Muscle of leg (tissue), 11 donors: Measurements from ENCODE around the gene RAPGEFL1. TPM values are rescaled to one million over a fixed set of nuclear protein-coding genes. Genes with fewer than 3 reads are reported as not detected.
"Not testable (repeated sequence)": the region's sequence is repeated elsewhere in the genome, so short reads cannot be mapped to it uniquely, and the experiment has no call there.

ENCODE experiments used
- DNase-seq: peaks from one replicate; pipeline ENCODE4 v3.0.0; 2013
- H3K27ac ChIP-seq: one replicate; pipeline ENCODE4 v1.5.1; 2013; ENCODE audit warnings: mild to moderate bottlenecking, low read length, control low read depth
- H3K27me3 ChIP-seq: one replicate; pipeline ENCODE4 v1.6.1; 2013; ENCODE audit warnings: low read length; ENCODE audit not compliant: control insufficient read depth, insufficient read depth
- H3K36me3 ChIP-seq: one replicate; pipeline ENCODE4 v1.6.1; 2013; ENCODE audit warnings: low read length; ENCODE audit not compliant: control insufficient read depth, insufficient read depth
- H3K4me1 ChIP-seq: one replicate; pipeline ENCODE4 v1.6.1; 2013; ENCODE audit warnings: low read length; ENCODE audit not compliant: control insufficient read depth, insufficient read depth
- H3K4me3 ChIP-seq: one replicate; pipeline ENCODE4 v1.5.1; 2013; ENCODE audit warnings: low read length, control low read depth
- H3K9me3 ChIP-seq: replicated peaks from 2 replicates; pipeline ENCODE4 v1.6.1; 2013; ENCODE audit warnings: low read depth, low read length; ENCODE audit not compliant: control insufficient read depth
- WGBS: methylation state at CpG from one replicate; pipeline ENCODE4 v1.1.5; 2013; ENCODE audit warnings: missing lambda C conversion rate; ENCODE audit not compliant: insufficient coverage; 5-methylcytosine and 5-hydroxymethylcytosine counted together
- polyA plus RNA-seq, 8 donors: library from polyadenylated mRNA; unstranded; fragments of 120-200 nt; gene quantifications; one replicate each; pipeline versions ENCODE4 v1.2.1 to v1.2.3, GENCODE V29; 2013; ENCODE audit warnings: inconsistent platforms in 1 of 8, low replicate concordance in 1 of 8; ENCODE audit not compliant: insufficient read length in 8 of 8, insufficient read depth in 1 of 8
- total RNA-seq: library from RNA; stranded (reverse); fragments of 120-200 nt; gene quantifications from one replicate; pipeline ENCODE4 v1.2.4, GENCODE V29; 2013

Gene RAPGEFL1
- total and polyA plus RNA-seq, 9 donors = 2.4 to 10.3 (median 6.2) TPM

- no peak overlapping the region for H3K4me3 ChIP-seq
- H3K36me3 ChIP-seq = peaks cover 4% of the 10 kb centered on the region
- peaks cover 25% of the 10 kb centered on the region for H3K4me1 ChIP-seq
- no peak overlapping the region for H3K27ac ChIP-seq
- peaks cover 5% of the 10 kb centered on the region for H3K27me3 ChIP-seq
- no peak for DNase-seq
- 97% methylated on average over 3 of the region's 3 CpGs for WGBS
- no peaks in the 10 kb centered on the region for H3K9me3 ChIP-seq
Measured at GRCh38 chr17:40187238-40187637, 10.0 kb downstream of the RAPGEFL1 start.

GRCh38 chr17:40188694-40189093 lies 11.4 kb downstream of the RAPGEFL1 start:
- Histone ChIP-seq H3K9me3 (no peaks in the 10 kb centered on the region), H3K36me3 (peaks cover 4% of the 10 kb centered on the region), H3K4me3 (no peak overlapping the region), H3K27me3 (peaks cover 5% of the 10 kb centered on the region), H3K27ac (no peak overlapping the region), H3K4me1 (peaks cover 19% of the 10 kb centered on the region)
- WGBS = 91% methylated on average over 6 of the region's 6 CpGs
- no peak for DNase-seq

GRCh38 chr17:40190197-40191021 lies 13.1 kb downstream of the RAPGEFL1 start:
- Histone ChIP-seq H3K4me3 (no peak overlapping the region), H3K27me3 (peaks cover 5% of the 10 kb centered on the region), H3K4me1 (peaks cover 36% of the 10 kb centered on the region), H3K27ac (no peak overlapping the region), H3K36me3 (peaks cover 4% of the 10 kb centered on the region), H3K9me3 (no peaks in the 10 kb centered on the region)
- 66% methylated on average over 8 of the region's 15 CpGs for WGBS
- no peak for DNase-seq

GRCh38 chr17:40191237-40192208 lies 14.3 kb downstream of the RAPGEFL1 start:
- WGBS = under 1% methylated on average over 57 of the region's 60 CpGs
- no peaks in the 10 kb centered on the region for H3K9me3 ChIP-seq
- peaks cover 39% of the 10 kb centered on the region for H3K4me1 ChIP-seq
- DNase-seq = peak; percentile 75
- H3K27ac ChIP-seq = peak overlapping the region; percentile 7
- peaks cover 4% of the 10 kb centered on the region for H3K36me3 ChIP-seq
- H3K4me3 ChIP-seq = peak overlapping the region; percentile 52
- H3K27me3 ChIP-seq = peaks cover 5% of the 10 kb centered on the region

- peaks cover 4% of the 10 kb centered on the region for H3K36me3 ChIP-seq
- no peak overlapping the region for H3K4me3 ChIP-seq
- H3K27ac ChIP-seq = no peak overlapping the region
- DNase-seq = no peak
- H3K27me3 ChIP-seq = peaks cover 5% of the 10 kb centered on the region
- no peaks in the 10 kb centered on the region for H3K9me3 ChIP-seq
- WGBS = 100% methylated on average over 1 of the region's 2 CpGs
- peaks cover 39% of the 10 kb centered on the region for H3K4me1 ChIP-seq
Measured at GRCh38 chr17:40192961-40193360, 15.7 kb downstream of the RAPGEFL1 start.

GRCh38 chr17:40194821-40195220 lies 17.6 kb downstream of the RAPGEFL1 start:
- H3K36me3 ChIP-seq = no peaks in the 10 kb centered on the region
- H3K4me1 ChIP-seq = peaks cover 39% of the 10 kb centered on the region
- H3K4me3 ChIP-seq = no peak overlapping the region
- H3K27ac ChIP-seq = peak overlapping the region; percentile 54
- DNase-seq = peak; percentile 60
- no CpG with 5 or more reads among the region's 2 CpGs for WGBS
- peaks cover 5% of the 10 kb centered on the region for H3K27me3 ChIP-seq
- no peaks in the 10 kb centered on the region for H3K9me3 ChIP-seq

GRCh38 chr17:40197550-40197949 lies 20.3 kb downstream of the RAPGEFL1 start:
- no peaks in the 10 kb centered on the region for H3K9me3 ChIP-seq
- no CpG with 5 or more reads among the region's 1 CpG for WGBS
- peaks cover 21% of the 10 kb centered on the region for H3K4me1 ChIP-seq
- no peaks in the 10 kb centered on the region for H3K27me3 ChIP-seq
- no peak for DNase-seq
- no peak overlapping the region for H3K27ac ChIP-seq
- H3K4me3 ChIP-seq = no peak overlapping the region
- no peaks in the 10 kb centered on the region for H3K36me3 ChIP-seq

- not testable (repeated sequence) for DNase-seq, H3K27me3 ChIP-seq, H3K9me3 ChIP-seq, H3K4me3 ChIP-seq, H3K36me3 ChIP-seq, H3K27ac ChIP-seq
- 53% methylated on average over 7 of the region's 8 CpGs for WGBS
- peaks cover 21% of the 10 kb centered on the region for H3K4me1 ChIP-seq
Measured at GRCh38 chr17:40197965-40198456, 20.7 kb downstream of the RAPGEFL1 start.

- no peak for DNase-seq
- WGBS = 79% methylated on average over 3 of the region's 5 CpGs
- no peak overlapping the region for H3K27ac ChIP-seq
- no peaks in the 10 kb centered on the region for H3K36me3 ChIP-seq
- peaks cover 21% of the 10 kb centered on the region for H3K4me1 ChIP-seq
- no peaks in the 10 kb centered on the region for H3K9me3 ChIP-seq
- H3K4me3 ChIP-seq = no peak overlapping the region
- no peaks in the 10 kb centered on the region for H3K27me3 ChIP-seq
Measured at GRCh38 chr17:40198576-40198975, 21.3 kb downstream of the RAPGEFL1 start.

GRCh38 chr17:40203131-40203530 lies 25.9 kb downstream of the RAPGEFL1 start:
- Histone ChIP-seq H3K4me3 (no peak overlapping the region), H3K27me3 (no peaks in the 10 kb centered on the region), H3K9me3 (no peaks in the 10 kb centered on the region), H3K4me1 (no peaks in the 10 kb centered on the region), H3K36me3 (no peaks in the 10 kb centered on the region), H3K27ac (no peak overlapping the region)
- WGBS = 94% methylated on average over 3 of the region's 4 CpGs
- no peak for DNase-seq
